NCI-H1436 (cell line): ENCODE measurements around the gene IFT74.
"Not testable (repeated sequence)": the region's sequence is repeated elsewhere in the genome, so short reads cannot be mapped to it uniquely, and the experiment has no call there.

Experiments
- DNase-seq: peaks from one replicate; lab custom pipeline; 2025; lab: John Stamatoyannopoulos, UW

Gene IFT74

GRCh38 chr9:27073841-27074728 is 117.9 kb downstream of the IFT74 start:
- no peak for DNase-seq

GRCh38 chr9:27078685-27079084 is 122.5 kb downstream of the IFT74 start:
- DNase-seq, result no peak

- DNase-seq, result no peak
Observed at GRCh38 chr9:27085456-27085855, 129.2 kb downstream of the IFT74 start.

- DNase-seq, result no peak
Observed at GRCh38 chr9:27086818-27087680, 130.8 kb downstream of the IFT74 start.

GRCh38 chr9:27088981-27089380 is 132.8 kb downstream of the IFT74 start:
- no peak for DNase-seq

GRCh38 chr9:27089706-27090105 is 133.5 kb downstream of the IFT74 start:
- no peak for DNase-seq

- no peak for DNase-seq
Observed at GRCh38 chr9:27090231-27090630, 134.0 kb downstream of the IFT74 start.

- DNase-seq, result no peak
Observed at GRCh38 chr9:27090711-27091110, 134.5 kb downstream of the IFT74 start.

- DNase-seq, result not testable (repeated sequence)
Observed at GRCh38 chr9:27092496-27092895, 136.3 kb downstream of the IFT74 start.

GRCh38 chr9:27093384-27094067 is 137.3 kb downstream of the IFT74 start:
- DNase-seq, result not testable (repeated sequence)

- no peak for DNase-seq
Observed at GRCh38 chr9:27094640-27095298, 138.6 kb downstream of the IFT74 start.

GRCh38 chr9:27107241-27107640 is 151.0 kb downstream of the IFT74 start:
- DNase-seq, result no peak

- DNase-seq, result no peak
Observed at GRCh38 chr9:27108981-27109541, 152.8 kb downstream of the IFT74 start, which contains the start of gene TEK. TSS of gene TEK (plus strand) at chr9:27109225. CDS start at chr9:27109591, 366 bp downstream.

- no peak for DNase-seq
Observed at GRCh38 chr9:27109621-27110020, 153.4 kb downstream of the IFT74 start.

- no peak for DNase-seq
Observed at GRCh38 chr9:27110181-27110580, 154.0 kb downstream of the IFT74 start.

- DNase-seq, result no peak
Observed at GRCh38 chr9:27112235-27112634, 156.0 kb downstream of the IFT74 start.
